Ecto neural progenitor cell (in vitro differentiated cells): ENCODE data around the gene PRKAR1B.

Source experiments
- DNase-seq: peaks from one replicate; pipeline ENCODE4 v3.0.0-alpha.2; 2018; ENCODE audit warnings: low spot score

Gene PRKAR1B

GRCh38 chr7:589781-590575 lies 137.1 kb downstream of the PRKAR1B start:
- no peak for DNase-seq

- DNase-seq = no peak
Measured at GRCh38 chr7:587767-588166, 139.3 kb downstream of the PRKAR1B start.

- no peak for DNase-seq
Measured at GRCh38 chr7:586494-586893, 140.6 kb downstream of the PRKAR1B start.

GRCh38 chr7:585873-586272 lies 141.2 kb downstream of the PRKAR1B start:
- DNase-seq = no peak

- no peak for DNase-seq
Measured at GRCh38 chr7:585229-585711, 141.8 kb downstream of the PRKAR1B start.

- DNase-seq = no peak
Measured at GRCh38 chr7:584820-585219, 142.3 kb downstream of the PRKAR1B start.

- DNase-seq = no peak
Measured at GRCh38 chr7:584122-584465, 143.0 kb downstream of the PRKAR1B start.

GRCh38 chr7:583410-584121 lies 143.5 kb downstream of the PRKAR1B start:
- no peak for DNase-seq

- DNase-seq = no peak
Measured at GRCh38 chr7:582931-583330, 144.2 kb downstream of the PRKAR1B start.

- no peak for DNase-seq
Measured at GRCh38 chr7:582081-582835, 144.8 kb downstream of the PRKAR1B start.

GRCh38 chr7:578386-578785 lies 148.7 kb downstream of the PRKAR1B start:
- no peak for DNase-seq

GRCh38 chr7:577741-578370 lies 149.2 kb downstream of the PRKAR1B start:
- DNase-seq = no peak

GRCh38 chr7:577278-577665 lies 149.8 kb downstream of the PRKAR1B start:
- DNase-seq = no peak

- DNase-seq = no peak
Measured at GRCh38 chr7:576524-577277, 150.4 kb downstream of the PRKAR1B start.

- no peak for DNase-seq
Measured at GRCh38 chr7:575425-576366, 151.4 kb downstream of the PRKAR1B start.

GRCh38 chr7:574661-575395 lies 152.3 kb downstream of the PRKAR1B start:
- DNase-seq = no peak

- no peak for DNase-seq
Measured at GRCh38 chr7:573933-574381, 153.1 kb downstream of the PRKAR1B start.

GRCh38 chr7:573269-573932 lies 153.7 kb downstream of the PRKAR1B start:
- DNase-seq = no peak
